A549 (cell line): ENCODE data around the gene CRYGN. TPM values are rescaled to one million over a fixed set of nuclear protein-coding genes. Genes with fewer than 3 reads are reported as not detected.

Experiments used
- ATAC-seq, 2 experiments: fragments of 200-7000 bp in 1 of 2; fragments of >200 bp in 1 of 2; cut with Nextera tagmentation in 1 of 2; cut with Tn5 transposase in 1 of 2; 3 replicates each; pipeline versions ENCODE4 v1.8.0 to v1.9.1; 2018 to 2020; ENCODE audit warnings: mild to moderate bottlenecking in 1 of 2, moderate library complexity in 1 of 2
- CTCF ChIA-PET: fragments of 300-600 bp; sonication (Branson Sonifier 250); formaldehyde crosslinking; extraction: SDS; loops from one replicate; lab custom pipeline; 2021; ENCODE audit warnings: antibody characterized with exemption, inconsistent platforms; lab: Yijun Ruan, JAX
- POLR2A ChIA-PET: fragments of 350-600 bp; formaldehyde crosslinking; extraction: SDS; loops from one replicate; lab custom pipeline; 2021; ENCODE audit warnings: antibody characterized with exemption, inconsistent platforms; lab: Yijun Ruan, JAX
- DNase-seq, 2 experiments: peaks; one replicate each; pipeline versions ENCODE4 v3.0.0 to v3.0.0-alpha.2; 2011 to 2016; ENCODE audit warnings: low read depth in 1 of 2, low spot score in 1 of 2
- FAIRE-seq: peaks from 2 replicates; lab custom pipeline; 2011; peaks lifted over from hg19 to GRCh38; lab: Jason Lieb, UNC
- H3K27ac ChIP-seq, 2 experiments: fragments of >200 bp; sonication (Bioruptor Twin); formaldehyde crosslinking; 3 replicates each; pipeline ENCODE4 v1.5.1; 2016 to 2017
- H3K4me1 ChIP-seq: fragments of >200 bp; sonication (Bioruptor Twin); formaldehyde crosslinking; 3 replicates; pipeline ENCODE4 v1.6.1; 2016
- H3K4me2 ChIP-seq: fragments of >200 bp; sonication (Bioruptor Twin); formaldehyde crosslinking; 3 replicates; pipeline ENCODE4 v1.6.1; 2016
- H3K4me3 ChIP-seq: fragments of >200 bp; sonication (Bioruptor Twin); formaldehyde crosslinking; 3 replicates; pipeline ENCODE4 v1.5.1; 2016
- H3K9me3 ChIP-seq: fragments of >200 bp; sonication (Bioruptor Twin); formaldehyde crosslinking; 3 replicates; pipeline ENCODE4 v1.6.1; 2016
- BHLHE40 ChIP-seq: IDR thresholded peaks from 2 replicates; pipeline ENCODE4 v1.6.1; 2012; ENCODE audit warnings: low read depth, low read length, inconsistent platforms
- CBX2 ChIP-seq: fragments of 200-600 bp; sonication (generic); IDR thresholded peaks from 2 replicates; pipeline ENCODE4 v1.6.1; 2016; ENCODE audit warnings: low read depth, mild to moderate bottlenecking, borderline replicate concordance
- CBX8 ChIP-seq: fragments of 200-600 bp; sonication (generic); IDR thresholded peaks from 2 replicates; pipeline ENCODE4 v1.6.1; 2016
- CHD2 ChIP-seq: fragments of 150-350 bp; IDR thresholded peaks from 2 replicates; pipeline ENCODE4 v1.6.1; 2014; ENCODE audit warnings: low read length; ENCODE audit not compliant: partially characterized antibody
- EHMT2 ChIP-seq: fragments of 200-600 bp; sonication (generic); IDR thresholded peaks from 2 replicates; pipeline ENCODE4 v1.6.1; 2016; ENCODE audit warnings: antibody characterized with exemption, low read depth, mild to moderate bottlenecking, moderate library complexity
- HDAC2 ChIP-seq: fragments of 200-600 bp; sonication (generic); IDR thresholded peaks from 2 replicates; pipeline ENCODE4 v1.6.1; 2016
- HOXB13 ChIP-seq: fragments of 250-450 bp; sonication (Bioruptor Pico); IDR thresholded peaks from 2 replicates; pipeline ENCODE4 v1.5.0; 2020; ENCODE audit warnings: low read depth, mild to moderate bottlenecking, moderate library complexity
- JUN ChIP-seq, 2 experiments: fragments of >200 bp; sonication (Bioruptor Twin); formaldehyde crosslinking; IDR thresholded peaks; 2 replicates in 1 of 2; 3 replicates in 1 of 2; pipeline ENCODE4 v1.6.1; 2016 to 2017
- MAZ ChIP-seq: fragments of 150-350 bp; IDR thresholded peaks from 2 replicates; pipeline ENCODE4 v1.6.1; 2014; ENCODE audit warnings: antibody characterized with exemption, low read depth, low read length, borderline replicate concordance
- MYC ChIP-seq: IDR thresholded peaks from 2 replicates; pipeline ENCODE4 v1.6.1; 2012; ENCODE audit warnings: mild to moderate bottlenecking, inconsistent platforms, low read length, improper control_type of control experiment, borderline replicate concordance
- NR3C1 ChIP-seq: fragments of >200 bp; sonication (Bioruptor Twin); formaldehyde crosslinking; IDR thresholded peaks from 3 replicates; pipeline ENCODE4 v1.6.1; 2017
- POLR2A ChIP-seq: IDR thresholded peaks from 2 replicates; pipeline ENCODE4 v1.6.1; 2012; ENCODE audit warnings: mild to moderate bottlenecking, low read length
- RCOR1 ChIP-seq: fragments of 150-350 bp; IDR thresholded peaks from 2 replicates; pipeline ENCODE4 v1.6.1; 2014; ENCODE audit warnings: antibody characterized with exemption, low read length, low read depth
- SMC3 ChIP-seq: fragments of >200 bp; sonication (Bioruptor Twin); formaldehyde crosslinking; IDR thresholded peaks from 3 replicates; pipeline ENCODE4 v1.6.1; 2018; ENCODE audit warnings: inconsistent platforms
- TFCP2L1 ChIP-seq: fragments of 250-450 bp; sonication (Bioruptor Pico); IDR thresholded peaks from 2 replicates; pipeline ENCODE4 v1.5.0; 2021; ENCODE audit warnings: mild to moderate bottlenecking
- USF2 ChIP-seq: fragments of 450-650 bp; IDR thresholded peaks from 2 replicates; pipeline ENCODE4 v1.6.1; 2014; ENCODE audit warnings: antibody characterized with exemption
- WGBS: methylation state at CpG from one replicate; pipeline ENCODE4 v1.1.6; 2017; ENCODE audit errors: missing lambda C conversion rate; 5-methylcytosine and 5-hydroxymethylcytosine counted together
- polyA plus RNA-seq, 4 experiments: library from polyadenylated mRNA; depleted of rRNA in 3 of 4; stranded (reverse); fragments of >200 nt; fragmentation: RNase III in 1 of 4; extraction: RNeasy Plus Mini Kit Qiagen cat#74134 plus additional on column Dnase treatment in 1 of 4; gene quantifications; 2 replicates in 3 of 4; 3 replicates in 1 of 4; pipeline ENCODE4 v1.2.3, GENCODE V29; 2011 to 2017
- TF ChIP-seq, protein P1 (sequence below): fragments of >200 bp; sonication (Bioruptor Twin); formaldehyde crosslinking; IDR thresholded peaks from 3 replicates; pipeline ENCODE4 v1.5.1; 2016
- TF ChIP-seq, protein P2 (sequence below): IDR thresholded peaks from 2 replicates; pipeline ENCODE4 v1.6.1; 2012; ENCODE audit warnings: low read depth, borderline replicate concordance
- TF ChIP-seq, protein P3 (sequence below): fragments of >200 bp; sonication (Bioruptor Twin); formaldehyde crosslinking; IDR thresholded peaks from 2 replicates; pipeline ENCODE4 v1.6.1; 2016
- TF ChIP-seq, protein P4 (sequence below): fragments of 250-450 bp; sonication (Bioruptor Pico); IDR thresholded peaks from 2 replicates; pipeline ENCODE4 v1.5.0; 2021; ENCODE audit warnings: mild to moderate bottlenecking, moderate library complexity, borderline replicate concordance
- TF ChIP-seq, protein P5 (sequence below): fragments of 150-350 bp; IDR thresholded peaks from 2 replicates; pipeline ENCODE4 v1.6.1; 2014; ENCODE audit warnings: low read depth, mild to moderate bottlenecking, low read length

CRYGN gene
- polyA plus RNA-seq, 2 of the 4 experiments (the other 2 are of a cell fraction) = not detected

DNA sequence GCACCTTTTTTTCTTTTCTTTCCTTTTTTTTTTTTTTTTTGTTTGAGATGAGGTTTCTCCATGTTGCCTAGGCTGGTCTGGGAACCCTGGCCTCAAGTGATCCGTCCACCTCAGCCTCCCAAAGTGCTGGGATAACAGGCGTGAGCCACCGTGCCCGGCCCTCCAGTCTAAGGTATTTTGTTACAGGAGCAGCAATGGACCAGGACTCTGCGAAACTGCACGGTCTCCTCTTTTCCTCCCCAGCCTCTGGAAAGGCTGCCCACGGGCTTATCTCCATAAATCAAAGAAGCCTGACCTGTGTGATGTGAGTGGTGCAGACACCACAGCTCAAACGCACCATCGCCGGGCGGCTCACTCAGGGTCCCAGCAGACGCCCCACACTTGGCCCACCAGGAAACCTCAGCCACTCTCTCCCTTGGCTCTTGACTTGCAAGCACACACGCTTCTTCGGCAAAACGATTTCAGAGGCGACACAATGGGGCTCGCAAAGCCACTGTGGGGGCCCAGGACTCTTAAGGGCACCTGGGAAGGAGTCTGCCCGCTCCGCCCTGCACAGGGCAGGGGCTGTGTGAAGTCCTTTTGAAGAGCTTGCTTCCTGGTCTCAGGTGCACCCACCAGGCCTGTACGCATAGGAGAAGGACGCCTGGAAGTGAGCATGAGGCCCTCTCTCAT, 50.7 kb downstream of the CRYGN start:
- TF ChIP-seq BHLHE40 (no peak), TFCP2L1 (CRISPR knock-in tag) (no peak), CHD2 (no peak), MAZ (no peak)
- TF ChIP-seq, protein P1, sequence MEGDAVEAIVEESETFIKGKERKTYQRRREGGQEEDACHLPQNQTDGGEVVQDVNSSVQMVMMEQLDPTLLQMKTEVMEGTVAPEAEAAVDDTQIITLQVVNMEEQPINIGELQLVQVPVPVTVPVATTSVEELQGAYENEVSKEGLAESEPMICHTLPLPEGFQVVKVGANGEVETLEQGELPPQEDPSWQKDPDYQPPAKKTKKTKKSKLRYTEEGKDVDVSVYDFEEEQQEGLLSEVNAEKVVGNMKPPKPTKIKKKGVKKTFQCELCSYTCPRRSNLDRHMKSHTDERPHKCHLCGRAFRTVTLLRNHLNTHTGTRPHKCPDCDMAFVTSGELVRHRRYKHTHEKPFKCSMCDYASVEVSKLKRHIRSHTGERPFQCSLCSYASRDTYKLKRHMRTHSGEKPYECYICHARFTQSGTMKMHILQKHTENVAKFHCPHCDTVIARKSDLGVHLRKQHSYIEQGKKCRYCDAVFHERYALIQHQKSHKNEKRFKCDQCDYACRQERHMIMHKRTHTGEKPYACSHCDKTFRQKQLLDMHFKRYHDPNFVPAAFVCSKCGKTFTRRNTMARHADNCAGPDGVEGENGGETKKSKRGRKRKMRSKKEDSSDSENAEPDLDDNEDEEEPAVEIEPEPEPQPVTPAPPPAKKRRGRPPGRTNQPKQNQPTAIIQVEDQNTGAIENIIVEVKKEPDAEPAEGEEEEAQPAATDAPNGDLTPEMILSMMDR = no peak
- TF ChIP-seq, protein P2, sequence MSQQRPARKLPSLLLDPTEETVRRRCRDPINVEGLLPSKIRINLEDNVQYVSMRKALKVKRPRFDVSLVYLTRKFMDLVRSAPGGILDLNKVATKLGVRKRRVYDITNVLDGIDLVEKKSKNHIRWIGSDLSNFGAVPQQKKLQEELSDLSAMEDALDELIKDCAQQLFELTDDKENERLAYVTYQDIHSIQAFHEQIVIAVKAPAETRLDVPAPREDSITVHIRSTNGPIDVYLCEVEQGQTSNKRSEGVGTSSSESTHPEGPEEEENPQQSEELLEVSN = no peak
- TF ChIP-seq, protein P3, sequence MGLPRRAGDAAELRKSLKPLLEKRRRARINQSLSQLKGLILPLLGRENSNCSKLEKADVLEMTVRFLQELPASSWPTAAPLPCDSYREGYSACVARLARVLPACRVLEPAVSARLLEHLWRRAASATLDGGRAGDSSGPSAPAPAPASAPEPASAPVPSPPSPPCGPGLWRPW = no peak
- POLR2A ChIA-PET = no interaction called here
- no peak overlapping the region for H3K4me2 ChIP-seq
- no peak overlapping the region for H3K27ac ChIP-seq
- H3K4me3 ChIP-seq = no peak overlapping the region
- H3K4me1 ChIP-seq = 0 out of 3 replicates have a peak, but pooled peaks cover 6% of the 10 kb centered on the region
- H3K9me3 ChIP-seq = no peaks in the 10 kb centered on the region
- no peak for ATAC-seq
- no peak for FAIRE-seq
- no peak for DNase-seq
- 81% methylated on average over 21 of the region's 21 CpGs for WGBS
- CTCF ChIA-PET = interaction anchor here (2.3 kb wide), 1 partner anchor 59 kb away, joined by 11 read pairs; no protein-coding TSS in a partner anchor

DNA sequence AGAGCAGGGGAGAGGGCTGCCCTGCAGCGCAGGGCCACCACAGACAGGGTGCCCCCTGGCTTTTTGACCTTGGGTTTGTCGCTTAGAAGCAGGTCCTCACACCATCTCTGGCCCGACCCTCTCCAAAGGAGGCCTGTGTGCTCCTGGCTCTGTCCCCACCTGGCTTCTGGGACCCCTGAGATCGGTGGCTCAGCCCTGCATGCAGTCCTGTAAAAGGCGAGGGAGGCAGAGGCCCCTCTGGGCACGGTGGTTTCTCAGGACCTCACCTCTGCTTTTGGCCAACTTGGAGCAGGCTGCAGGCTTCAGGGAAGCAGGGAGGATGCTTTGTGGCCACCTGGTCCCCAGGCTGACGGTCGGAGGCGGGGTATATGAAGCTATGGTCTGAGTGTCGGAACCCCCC, 51.5 kb downstream of the CRYGN start:
- no peak for TF ChIP-seq EHMT2
- TF ChIP-seq, protein P4, sequence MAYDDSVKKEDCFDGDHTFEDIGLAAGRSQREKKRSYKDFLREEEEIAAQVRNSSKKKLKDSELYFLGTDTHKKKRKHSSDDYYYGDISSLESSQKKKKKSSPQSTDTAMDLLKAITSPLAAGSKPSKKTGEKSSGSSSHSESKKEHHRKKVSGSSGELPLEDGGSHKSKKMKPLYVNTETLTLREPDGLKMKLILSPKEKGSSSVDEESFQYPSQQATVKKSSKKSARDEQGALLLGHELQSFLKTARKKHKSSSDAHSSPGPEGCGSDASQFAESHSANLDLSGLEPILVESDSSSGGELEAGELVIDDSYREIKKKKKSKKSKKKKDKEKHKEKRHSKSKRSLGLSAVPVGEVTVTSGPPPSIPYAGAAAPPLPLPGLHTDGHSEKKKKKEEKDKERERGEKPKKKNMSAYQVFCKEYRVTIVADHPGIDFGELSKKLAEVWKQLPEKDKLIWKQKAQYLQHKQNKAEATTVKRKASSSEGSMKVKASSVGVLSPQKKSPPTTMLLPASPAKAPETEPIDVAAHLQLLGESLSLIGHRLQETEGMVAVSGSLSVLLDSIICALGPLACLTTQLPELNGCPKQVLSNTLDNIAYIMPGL (CRISPR knock-in tag) = no peak
- no peak for TF ChIP-seq HOXB13 (CRISPR knock-in tag)
- TF ChIP-seq CBX2 = no peak
- TF ChIP-seq POLR2A = no peak
- no peak for TF ChIP-seq USF2
- no peak for TF ChIP-seq NR3C1
- TF ChIP-seq MAZ = no peak
- DNase-seq (no peak), ATAC-seq (no peak), FAIRE-seq (no peak)
- Histone ChIP-seq H3K4me1 (0 out of 3 replicates have a peak, but pooled peaks cover 6% of the 10 kb centered on the region), H3K9me3 (no peaks in the 10 kb centered on the region), H3K27ac (no peak overlapping the region), H3K4me3 (no peak overlapping the region), H3K4me2 (no peak overlapping the region)
- POLR2A ChIA-PET = no interaction called here
- WGBS = 72% methylated on average over 9 of the region's 10 CpGs
- CTCF ChIA-PET = interaction anchor here (2.3 kb wide), 1 partner anchor 60 kb away, joined by 11 read pairs; no protein-coding TSS in a partner anchor

GRCh38 chr7:151388007-151388297, 52.0 kb downstream of the CRYGN start:
- no peak overlapping the region; a peak in 1 of 6 replicates for H3K27ac ChIP-seq
- no peak for DNase-seq
- H3K4me3 ChIP-seq = no peak overlapping the region
- ChIA-PET CTCF (no interaction called here), POLR2A (no interaction called here)
- 0 out of 3 replicates have a peak, but pooled peaks cover 3% of the 10 kb centered on the region for H3K4me1 ChIP-seq
- TF ChIP-seq MAZ = no peak
- TF ChIP-seq JUN (IDR thresholded peaks at IDR 0.05) = no peak
- TF ChIP-seq MYC = no peak
- TF ChIP-seq SMC3 = no peak
- no peak for TF ChIP-seq CBX8
- TF ChIP-seq, protein P5, sequence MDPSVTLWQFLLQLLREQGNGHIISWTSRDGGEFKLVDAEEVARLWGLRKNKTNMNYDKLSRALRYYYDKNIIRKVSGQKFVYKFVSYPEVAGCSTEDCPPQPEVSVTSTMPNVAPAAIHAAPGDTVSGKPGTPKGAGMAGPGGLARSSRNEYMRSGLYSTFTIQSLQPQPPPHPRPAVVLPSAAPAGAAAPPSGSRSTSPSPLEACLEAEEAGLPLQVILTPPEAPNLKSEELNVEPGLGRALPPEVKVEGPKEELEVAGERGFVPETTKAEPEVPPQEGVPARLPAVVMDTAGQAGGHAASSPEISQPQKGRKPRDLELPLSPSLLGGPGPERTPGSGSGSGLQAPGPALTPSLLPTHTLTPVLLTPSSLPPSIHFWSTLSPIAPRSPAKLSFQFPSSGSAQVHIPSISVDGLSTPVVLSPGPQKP = no peak
- TF ChIP-seq HDAC2 = no peak
- no peak for TF ChIP-seq RCOR1
- H3K4me2 ChIP-seq = no peak overlapping the region
- no peak for ATAC-seq
- no peaks in the 10 kb centered on the region for H3K9me3 ChIP-seq
- no peak for FAIRE-seq
- 74% methylated on average over 8 of the region's 8 CpGs for WGBS
